Activated CD4-positive, alpha-beta T cell treated with anti-CD3 and anti-CD28 coated beads, Interleukin-2, amount 10 ng/mL, durations not matched to agents 24 days and 14 days (primary cell): ENCODE measurements around the gene RPL6. TPM values are rescaled to one million over a fixed set of nuclear protein-coding genes. Genes with fewer than 3 reads are reported as not detected.

Experiments
- total RNA-seq: library from RNA; stranded (reverse); gene quantifications from 2 replicates; pipeline ENCODE4 v1.2.3, GENCODE V29; 2022

Gene RPL6
- total RNA-seq, 1 donor from 2014 or later, result 1,848 TPM

Other genes starting within 250 kb of the RPL6 start
- 33.6 and 33.8 TPM in 2 replicates for gene HECTD4, start 27.2 kb downstream of the RPL6 start, total RNA-seq
- 173 and 177 TPM in 2 replicates for gene PTPN11, start 9.3 kb upstream of the RPL6 start, total RNA-seq